GM18508 (cell line): ENCODE results near the gene CHMP6.

Experiments
- ATAC-seq: cut with Tn5 transposase; IDR thresholded peaks from one replicate; pipeline ENCODE4 v1.9.1; 2021; ENCODE audit warnings: moderate number of reproducible peaks; ENCODE audit not compliant: insufficient read depth, unreplicated experiment

CHMP6 gene

GRCh38 chr17:80970044-80970761 lies 21.4 kb upstream of the CHMP6 start:
- no peak for ATAC-seq

- ATAC-seq = no peak
These were observed 20.6 kb upstream of the CHMP6 start for GRCh38 chr17:80970762-80971703.

- ATAC-seq = no peak
These were observed 19.8 kb upstream of the CHMP6 start for GRCh38 chr17:80971704-80972304.

- ATAC-seq = no peak
These were observed 14.9 kb upstream of the CHMP6 start for GRCh38 chr17:80976701-80977100.

GRCh38 chr17:80977172-80977571 lies 14.5 kb upstream of the CHMP6 start:
- ATAC-seq = no peak

- no peak for ATAC-seq
These were observed 12.8 kb upstream of the CHMP6 start for GRCh38 chr17:80978499-80979497.

- ATAC-seq = no peak
These were observed 11.9 kb upstream of the CHMP6 start for GRCh38 chr17:80979547-80980378.

- ATAC-seq = no peak
These were observed 11.1 kb upstream of the CHMP6 start for GRCh38 chr17:80980397-80981061.

GRCh38 chr17:80981062-80981902 lies 10.4 kb upstream of the CHMP6 start:
- ATAC-seq = no peak

- no peak for ATAC-seq
These were observed 9.7 kb upstream of the CHMP6 start for GRCh38 chr17:80981929-80982425.

GRCh38 chr17:80982426-80982974 lies 9.1 kb upstream of the CHMP6 start:
- no peak for ATAC-seq

GRCh38 chr17:80983545-80983944 lies 8.1 kb upstream of the CHMP6 start:
- ATAC-seq = no peak

GRCh38 chr17:80984749-80985148 lies 6.9 kb upstream of the CHMP6 start:
- no peak for ATAC-seq

GRCh38 chr17:80986046-80986445 lies 5.6 kb upstream of the CHMP6 start:
- ATAC-seq = no peak

GRCh38 chr17:80986816-80987475 lies 4.7 kb upstream of the CHMP6 start:
- ATAC-seq = no peak

GRCh38 chr17:80987941-80988461 lies 3.6 kb upstream of the CHMP6 start:
- no peak for ATAC-seq

- ATAC-seq = no peak
These were observed 2.1 kb upstream of the CHMP6 start for GRCh38 chr17:80989586-80989913.
